Esophagus squamous epithelium (tissue), 4 donors: ENCODE results near the gene KRTAP5-1.

Experiments used
- POLR2A ChIP-seq, 4 donors: fragments of 450-650 bp; IDR thresholded peaks; one replicate each; pipeline ENCODE4 v1.6.1; 2017; ENCODE audit warnings: antibody characterized with exemption in 4 of 4, mild to moderate bottlenecking in 4 of 4, moderate library complexity in 3 of 4
- TF ChIP-seq, protein P1 (sequence below), 6 experiments: fragments of 450-650 bp in 4 of 6; fragments of 200-600 bp in 2 of 6; sonication (generic) in 2 of 6; IDR thresholded peaks; one replicate each; pipeline ENCODE4 v1.5.1; 2016 to 2019; ENCODE audit warnings: antibody characterized with exemption in 6 of 6, mild to moderate bottlenecking in 4 of 6, moderate library complexity in 4 of 6

DNA sequence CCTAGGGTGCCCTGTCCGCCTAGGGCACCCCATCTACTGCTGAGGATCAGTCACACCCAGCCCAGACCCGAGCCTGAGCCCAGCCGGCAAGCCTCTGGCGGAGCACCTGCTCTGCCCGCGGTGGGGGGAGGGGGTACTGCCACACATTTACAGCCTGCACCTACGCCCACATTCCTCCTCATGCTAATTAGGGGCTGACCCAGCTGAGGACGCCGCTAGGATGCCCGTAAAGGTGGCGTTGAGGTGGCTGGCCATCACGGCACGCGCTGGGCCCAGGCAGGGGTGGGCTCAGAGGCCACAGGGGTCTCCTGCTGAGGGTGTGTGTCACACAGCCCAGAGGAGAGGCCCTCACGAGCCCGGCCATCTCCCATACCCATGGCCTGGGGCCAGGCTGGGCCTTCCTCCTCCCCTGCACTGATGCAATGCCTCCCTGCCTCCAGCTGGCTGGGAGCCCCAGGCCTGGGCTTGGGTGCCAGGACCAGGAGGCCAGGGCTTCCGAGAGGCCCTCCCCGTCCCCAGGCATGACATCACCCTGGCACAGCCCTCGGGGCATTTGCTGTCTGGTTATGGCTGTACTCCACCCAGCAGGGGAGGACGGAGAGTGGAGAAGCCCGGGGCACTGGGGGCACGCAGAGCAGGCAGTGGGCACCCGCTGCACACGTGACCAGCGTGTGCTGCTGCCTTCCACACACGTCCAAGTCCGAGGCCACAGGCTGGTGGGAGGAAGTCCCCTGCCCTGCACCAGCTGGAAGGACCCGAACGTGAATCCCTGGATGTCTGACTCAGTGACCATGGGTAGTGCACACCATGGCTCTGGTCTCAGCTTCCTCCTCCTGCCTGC lies 25.8 kb downstream of the KRTAP5-1 start:
- TF ChIP-seq, protein P1, sequence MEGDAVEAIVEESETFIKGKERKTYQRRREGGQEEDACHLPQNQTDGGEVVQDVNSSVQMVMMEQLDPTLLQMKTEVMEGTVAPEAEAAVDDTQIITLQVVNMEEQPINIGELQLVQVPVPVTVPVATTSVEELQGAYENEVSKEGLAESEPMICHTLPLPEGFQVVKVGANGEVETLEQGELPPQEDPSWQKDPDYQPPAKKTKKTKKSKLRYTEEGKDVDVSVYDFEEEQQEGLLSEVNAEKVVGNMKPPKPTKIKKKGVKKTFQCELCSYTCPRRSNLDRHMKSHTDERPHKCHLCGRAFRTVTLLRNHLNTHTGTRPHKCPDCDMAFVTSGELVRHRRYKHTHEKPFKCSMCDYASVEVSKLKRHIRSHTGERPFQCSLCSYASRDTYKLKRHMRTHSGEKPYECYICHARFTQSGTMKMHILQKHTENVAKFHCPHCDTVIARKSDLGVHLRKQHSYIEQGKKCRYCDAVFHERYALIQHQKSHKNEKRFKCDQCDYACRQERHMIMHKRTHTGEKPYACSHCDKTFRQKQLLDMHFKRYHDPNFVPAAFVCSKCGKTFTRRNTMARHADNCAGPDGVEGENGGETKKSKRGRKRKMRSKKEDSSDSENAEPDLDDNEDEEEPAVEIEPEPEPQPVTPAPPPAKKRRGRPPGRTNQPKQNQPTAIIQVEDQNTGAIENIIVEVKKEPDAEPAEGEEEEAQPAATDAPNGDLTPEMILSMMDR (IDR thresholded peaks at IDR 0.05), result no peak
- no peak for TF ChIP-seq POLR2A (IDR thresholded peaks at IDR 0.05)
